ENCODE measurements around the gene DNAJB1.
"Not testable (repeated sequence)": the region's sequence is repeated elsewhere in the genome, so short reads cannot be mapped to it uniquely, and the experiment has no call there.

Gene DNAJB1

GRCh38 chr19:14517840-14518505 is at the start of gene DNAJB1:
Gene DNAJB1 (minus strand): TSS chr19:14518397. CDS start chr19:14518349, 48 bp downstream.
- DNase-seq (ENCODE audit: low read depth): peak; percentile 47

- DNase-seq (ENCODE audit: low read depth): no peak
Measured at GRCh38 chr19:14567079-14567478, 48.9 kb upstream of the DNAJB1 start.

DNA sequence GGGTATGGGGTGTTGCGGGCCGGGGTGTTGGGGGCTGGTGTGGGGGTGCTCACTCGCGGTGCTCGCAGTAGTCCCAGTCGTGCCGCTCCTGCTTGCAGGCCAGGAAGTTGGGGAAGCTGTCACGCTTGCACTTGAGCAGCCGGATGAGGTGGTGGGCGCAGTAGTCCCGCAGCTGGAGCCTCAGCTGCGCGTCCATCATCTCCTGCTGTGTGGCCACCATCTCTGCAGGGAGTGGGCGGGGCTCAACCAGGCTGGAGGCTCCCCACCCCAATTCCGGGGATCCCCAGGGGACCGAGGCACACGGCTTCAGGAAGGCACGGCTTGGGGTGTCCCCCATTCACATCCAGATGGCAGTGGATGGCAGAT is 48.5 kb upstream of the DNAJB1 start:
- DNase-seq (ENCODE audit: low read depth): no peak

GRCh38 chr19:14565765-14566711 is 47.8 kb upstream of the DNAJB1 start:
- DNase-seq (ENCODE audit: low read depth): no peak

- no peak for DNase-seq (ENCODE audit: low read depth)
Measured at GRCh38 chr19:14565298-14565679, 47.1 kb upstream of the DNAJB1 start.

DNA sequence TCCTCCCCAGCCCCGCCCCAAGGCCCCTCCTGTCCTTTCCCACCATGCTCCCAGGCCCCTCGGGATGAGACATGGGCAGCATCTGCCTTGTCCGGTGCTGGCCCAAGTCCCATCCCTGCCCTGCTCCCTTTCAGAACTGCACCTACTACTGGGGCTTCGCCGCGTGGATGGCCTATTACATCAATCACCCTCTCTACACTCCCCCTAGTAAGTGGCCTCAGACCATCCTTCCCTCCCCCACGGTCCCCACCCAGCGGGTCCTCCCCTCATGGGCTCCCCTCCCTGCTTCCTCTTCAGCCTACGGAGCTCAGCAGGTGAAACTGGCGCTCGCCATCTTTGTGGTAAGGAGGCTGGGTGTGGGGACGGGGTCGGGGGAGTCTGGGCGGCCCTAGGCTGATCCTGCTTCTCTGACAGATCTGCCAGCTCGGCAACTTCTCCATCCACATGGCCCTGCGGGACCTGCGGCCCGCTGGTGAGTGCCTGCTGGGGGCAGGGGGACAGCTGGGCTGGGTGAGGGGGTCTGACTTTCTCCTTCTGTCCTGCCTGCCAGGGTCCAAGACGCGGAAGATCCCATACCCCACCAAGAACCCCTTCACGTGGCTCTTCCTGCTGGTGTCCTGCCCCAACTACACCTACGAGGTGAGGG is 46.6 kb upstream of the DNAJB1 start:
- DNase-seq (ENCODE audit: low read depth): not testable (repeated sequence)

GRCh38 chr19:14563989-14564651 is 45.9 kb upstream of the DNAJB1 start:
- peak; percentile 25 for DNase-seq (ENCODE audit: low read depth)

- no peak for DNase-seq (ENCODE audit: low read depth)
Measured at GRCh38 chr19:14563590-14563926, 45.4 kb upstream of the DNAJB1 start.

DNA sequence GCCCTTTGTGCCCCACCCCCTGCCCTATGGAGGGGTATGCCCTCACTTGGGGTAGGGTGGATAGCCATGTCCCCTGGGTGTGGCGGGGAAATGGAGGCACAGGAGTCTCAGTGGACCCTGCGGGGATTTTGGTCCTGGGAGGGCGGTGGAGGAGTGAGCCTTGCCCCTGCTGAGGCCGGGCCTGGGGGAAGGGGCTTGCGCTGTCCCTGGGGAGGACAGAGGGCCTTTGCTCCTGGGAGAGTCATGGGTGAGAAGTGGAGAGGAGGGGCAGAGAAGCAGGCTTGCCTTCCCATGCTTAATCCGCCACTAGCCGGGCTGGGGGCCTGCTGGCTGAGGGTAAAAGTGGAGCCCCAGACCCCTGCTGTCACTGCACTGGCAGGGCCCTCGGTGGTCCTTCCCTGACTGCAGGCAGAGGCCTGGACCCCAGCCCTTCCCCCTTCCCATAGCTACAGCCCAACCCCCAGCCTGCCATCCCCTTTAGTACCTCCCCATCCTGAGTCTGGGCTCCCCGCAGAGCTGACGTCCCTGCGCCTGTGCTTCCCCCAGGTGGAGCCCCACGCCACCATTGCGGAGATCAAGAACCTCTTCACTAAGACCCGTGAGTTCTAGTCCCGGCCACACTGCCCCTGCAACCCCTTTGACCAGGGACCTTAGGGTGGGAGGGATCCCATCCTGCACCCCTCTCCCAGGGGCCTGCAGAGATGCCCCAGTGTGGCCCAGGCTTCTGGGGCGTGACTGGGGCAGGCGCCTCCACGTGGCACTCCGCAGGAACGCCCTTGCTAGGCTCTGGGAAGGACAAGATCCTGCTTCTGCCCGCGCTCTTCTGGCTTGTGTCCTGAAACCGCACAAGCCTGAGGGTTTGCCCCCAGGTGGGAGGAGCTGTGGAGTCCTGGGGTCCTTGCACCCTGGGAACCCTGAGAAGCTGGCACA is 44.7 kb upstream of the DNAJB1 start:
- no peak for DNase-seq (ENCODE audit: low read depth)

DNA sequence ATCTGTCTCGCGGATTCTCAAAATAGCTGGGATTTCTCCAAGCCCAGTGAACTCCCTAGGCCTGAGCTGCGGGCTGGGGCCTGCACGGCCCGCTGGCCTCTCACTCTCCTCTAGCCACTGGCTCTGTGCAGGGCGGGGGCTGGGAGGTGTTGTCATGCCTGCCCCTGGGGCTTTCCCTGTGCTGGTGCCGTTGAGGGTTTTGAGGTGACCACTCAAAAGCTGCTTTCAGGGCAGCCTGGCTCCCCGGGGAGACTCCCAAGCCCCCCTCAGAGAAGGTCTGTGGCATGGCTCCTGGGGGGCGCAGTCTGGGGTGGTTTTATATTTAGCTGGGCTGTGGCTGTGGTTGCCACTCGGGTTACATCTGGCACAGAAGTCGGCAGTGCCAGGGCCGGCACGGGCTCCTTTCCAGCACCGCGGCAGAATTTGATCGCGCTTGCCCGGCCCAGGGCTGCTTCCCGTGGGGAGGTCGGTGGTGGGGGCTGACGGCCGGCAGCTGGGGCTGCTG is 43.7 kb upstream of the DNAJB1 start:
- DNase-seq (ENCODE audit: low read depth): no peak

DNA sequence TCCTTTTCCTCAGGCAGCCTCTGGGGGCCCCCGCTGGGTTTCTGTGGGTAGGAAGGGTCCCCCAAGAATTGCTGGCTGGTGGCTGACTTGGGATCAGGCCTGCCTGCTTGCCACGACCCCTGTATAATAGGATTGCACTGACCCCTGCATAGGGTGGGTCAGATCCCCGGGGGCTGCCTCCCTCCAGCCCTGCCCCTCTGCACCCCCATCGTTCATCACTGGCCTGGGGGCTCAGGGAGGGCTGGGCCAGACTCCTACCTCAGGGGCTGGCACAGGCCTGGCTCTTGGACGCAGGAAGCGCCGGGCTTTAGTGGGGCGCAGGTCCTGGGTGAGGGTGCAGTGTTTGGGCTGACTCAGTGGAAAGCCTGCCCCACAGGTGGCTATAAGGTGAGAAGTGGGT is 43.1 kb upstream of the DNAJB1 start:
- DNase-seq (ENCODE audit: low read depth): no peak

DNA sequence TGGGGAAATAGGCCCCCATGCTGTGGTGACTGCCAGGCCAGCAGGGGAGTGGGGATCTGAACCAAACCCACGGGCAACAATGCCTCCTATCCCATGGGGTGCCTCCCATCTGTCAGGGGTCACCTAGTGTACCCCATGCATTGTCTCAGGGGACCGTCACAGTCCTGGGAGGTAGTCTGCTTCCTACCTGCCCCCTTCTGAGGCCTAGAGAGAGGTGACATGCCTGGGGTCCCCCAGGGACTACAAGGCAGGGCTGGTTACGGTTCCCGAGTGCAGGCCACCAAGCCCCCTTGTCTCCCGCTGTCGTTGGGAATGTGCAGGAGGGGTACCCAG is 42.5 kb upstream of the DNAJB1 start:
- no peak for DNase-seq (ENCODE audit: low read depth)

DNA sequence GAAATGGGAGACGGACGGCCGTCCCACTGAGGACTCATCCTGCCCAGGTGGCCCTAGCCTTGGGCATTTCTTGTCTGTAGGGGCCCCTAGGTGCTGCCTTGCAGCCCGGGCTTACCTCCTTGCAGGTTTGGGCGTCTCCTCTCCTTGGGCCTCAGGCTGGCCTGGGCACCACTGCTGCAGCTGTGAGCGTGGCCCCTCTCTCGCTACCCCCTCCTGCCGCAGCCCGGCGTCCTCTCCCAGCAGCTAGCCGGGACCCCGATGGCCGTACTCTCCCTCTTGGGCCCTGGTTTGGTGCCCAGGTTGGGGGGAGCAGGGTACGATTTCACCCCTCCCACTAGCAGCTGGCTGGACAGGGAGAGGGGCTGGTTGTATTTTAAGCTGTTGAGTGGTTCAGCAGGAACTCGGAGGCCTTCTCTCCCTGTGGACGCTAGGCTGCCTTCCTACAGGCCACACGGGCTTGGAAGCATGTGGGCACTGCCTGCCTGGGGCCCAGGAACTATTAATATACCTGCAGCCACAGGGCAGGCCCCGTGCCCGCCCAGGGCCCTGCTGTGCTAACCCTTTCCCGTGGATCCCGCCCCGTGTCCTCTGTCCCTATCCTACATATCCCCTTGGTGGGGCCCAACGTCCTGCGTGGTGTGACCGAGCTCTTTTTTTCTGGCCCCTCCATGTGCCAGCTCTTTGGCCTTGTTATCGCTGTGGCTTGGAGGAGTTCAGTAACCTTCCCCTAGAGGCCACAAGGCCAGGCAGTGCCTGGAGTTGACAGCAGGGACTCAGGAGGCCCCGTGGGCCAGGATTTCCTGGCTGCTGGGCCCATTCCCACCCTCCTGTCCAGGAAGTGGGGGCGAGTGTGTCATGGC is 41.9 kb upstream of the DNAJB1 start:
- DNase-seq (ENCODE audit: low read depth): no peak

GRCh38 chr19:14558370-14559066 is 40.3 kb upstream of the DNAJB1 start:
- no peak for DNase-seq (ENCODE audit: low read depth)

DNA sequence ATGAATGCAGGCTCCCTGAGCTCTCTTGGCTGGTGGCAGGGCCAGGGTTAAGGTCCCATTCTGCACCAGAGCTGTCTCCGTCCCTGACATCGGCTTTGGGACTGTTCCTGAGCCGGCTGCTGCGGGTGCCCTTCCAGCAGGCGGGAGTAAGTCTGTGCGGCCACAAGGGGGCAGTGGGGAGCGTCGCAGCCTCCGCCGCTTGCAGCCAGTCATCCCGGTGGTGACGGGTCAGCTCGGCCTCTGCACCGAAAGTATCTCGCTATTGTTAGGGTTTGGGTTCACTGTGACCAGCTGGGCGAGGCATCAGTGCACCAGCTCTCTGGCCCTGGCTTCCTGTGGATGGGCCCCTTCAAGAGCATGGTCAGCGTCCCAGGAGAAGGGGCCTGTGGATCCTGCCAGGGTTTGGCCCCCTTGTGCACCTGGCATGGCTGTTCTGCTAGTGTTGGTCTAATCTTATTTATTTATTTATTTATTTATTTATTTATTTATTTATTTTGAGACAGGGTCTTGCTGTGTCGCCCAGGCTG is 38.5 kb upstream of the DNAJB1 start:
- peak; percentile 34 for DNase-seq (ENCODE audit: low read depth)

GRCh38 chr19:14555918-14556661 is 37.9 kb upstream of the DNAJB1 start:
- DNase-seq (ENCODE audit: low read depth): no peak

GRCh38 chr19:14554382-14554812 is 36.2 kb upstream of the DNAJB1 start:
- no peak for DNase-seq (ENCODE audit: low read depth)

DNA sequence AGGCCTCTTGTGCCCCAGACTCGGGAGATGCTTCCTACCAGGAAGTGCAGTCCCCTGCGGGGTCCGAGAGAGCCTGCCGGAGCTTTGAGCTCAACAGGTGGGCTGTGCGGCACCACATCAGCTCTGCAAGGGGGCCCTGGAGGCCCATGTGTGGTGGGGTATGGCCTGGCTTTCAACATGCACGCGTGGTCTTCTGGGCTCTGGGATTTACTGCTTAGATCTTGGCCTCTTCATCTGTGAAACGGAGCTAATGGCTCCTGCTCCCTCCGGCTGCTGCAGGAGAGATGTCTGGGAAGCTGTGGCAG is 35.7 kb upstream of the DNAJB1 start:
- DNase-seq (ENCODE audit: low read depth): no peak
